Fibroblast of lung (primary cell): ENCODE results near the gene TEX2. TPM values are rescaled to one million over a fixed set of nuclear protein-coding genes. Genes with fewer than 3 reads are reported as not detected.

Source experiments
- DNase-seq, 2 donors: peaks; one replicate each; pipeline versions ENCODE4 v3.0.0 to v3.0.0-alpha.2; 2010; ENCODE audit warnings: low read depth in 2 of 2
- H2AFZ ChIP-seq: 2 replicates; pipeline ENCODE4 v1.5.1; 2012; ENCODE audit warnings: low read length, control low read depth, inconsistent platforms
- H3K27ac ChIP-seq: 2 replicates; pipeline ENCODE4 v1.5.1; 2011; ENCODE audit warnings: low read length, control low read depth; ENCODE audit not compliant: insufficient read depth
- H3K27me3 ChIP-seq: 2 replicates; pipeline ENCODE4 v1.5.1; 2011; ENCODE audit warnings: mild to moderate bottlenecking, low read length; ENCODE audit not compliant: control insufficient read depth, insufficient read depth
- H3K36me3 ChIP-seq: 2 replicates; pipeline ENCODE4 v1.5.1; 2011; ENCODE audit warnings: low read length; ENCODE audit not compliant: control insufficient read depth, insufficient read depth
- H3K4me1 ChIP-seq: 2 replicates; pipeline ENCODE4 v1.5.1; 2011; ENCODE audit warnings: low read length; ENCODE audit not compliant: control insufficient read depth, insufficient read depth; ENCODE audit errors: extremely low read depth
- H3K4me2 ChIP-seq: 2 replicates; pipeline ENCODE4 v1.5.1; 2011; ENCODE audit warnings: low read length, control low read depth; ENCODE audit not compliant: insufficient read depth; ENCODE audit errors: extremely low read depth
- H3K4me3 ChIP-seq, 4 experiments: fragments of 200-600 bp in 1 of 4; sonication (generic) in 1 of 4; replicated peaks in 1 of 4; 2 replicates each; pipeline ENCODE4 v1.5.1; 2011 to 2016; ENCODE audit warnings: low read length in 4 of 4, low read depth in 3 of 4, mild to moderate bottlenecking in 3 of 4, control low read depth in 2 of 4, inconsistent platforms in 1 of 4, mixed read lengths in 1 of 4; ENCODE audit not compliant: insufficient read depth in 1 of 4; ENCODE audit errors: control extremely low read depth in 1 of 4
- H3K79me2 ChIP-seq: 2 replicates; pipeline ENCODE4 v1.5.1; 2012; ENCODE audit warnings: mild to moderate bottlenecking, low read length, inconsistent platforms; ENCODE audit not compliant: control insufficient read depth, insufficient read depth
- H3K9ac ChIP-seq: 2 replicates; pipeline ENCODE4 v1.5.1; 2011; ENCODE audit warnings: mild to moderate bottlenecking, low read length, control low read depth; ENCODE audit not compliant: insufficient read depth
- H3K9me3 ChIP-seq: 2 replicates; pipeline ENCODE4 v1.5.1; 2012; ENCODE audit warnings: low read depth, low read length; ENCODE audit not compliant: control insufficient read depth, insufficient read depth
- H4K20me1 ChIP-seq: 2 replicates; pipeline ENCODE4 v1.5.1; 2011; ENCODE audit warnings: low read length; ENCODE audit not compliant: control insufficient read depth, insufficient read depth; ENCODE audit errors: extremely low read depth
- EZH2 ChIP-seq: IDR thresholded peaks from 2 replicates; pipeline ENCODE4 v1.5.1; 2012; ENCODE audit warnings: low read length, control low read depth, mild to moderate bottlenecking; ENCODE audit errors: missing control alignments
- polyA plus RNA-seq, 2 donors: library from polyadenylated mRNA; depleted of rRNA in 1 of 2; stranded (reverse) in 1 of 2; unstranded in 1 of 2; fragments of >200 nt; gene quantifications; 2 replicates each; pipeline ENCODE4 v1.2.1, GENCODE V29; 2011 to 2012; ENCODE audit warnings: missing spikeins in 1 of 2
- total RNA-seq: library from RNA; depleted of rRNA; stranded (reverse); fragments of >200 nt; gene quantifications from 2 replicates; pipeline ENCODE4 v1.2.1, GENCODE V29; 2014
- TF ChIP-seq, protein P1 (sequence below), 2 donors: IDR thresholded peaks in 1 of 2; conservative IDR thresholded peaks in 1 of 2; 1 replicate in 1 of 2; 2 replicates in 1 of 2; pipeline ENCODE4 v1.5.1; 2011 to 2012; ENCODE audit warnings: low read length in 2 of 2, control low read depth in 1 of 2, inconsistent platforms in 1 of 2, low read depth in 1 of 2, mild to moderate bottlenecking in 1 of 2

The TEX2 gene
- total and polyA plus RNA-seq, 2 donors (not counting 1 experiment from before 2014, with no cell fraction given), result 18.6 to 33.4 TPM

DNA sequence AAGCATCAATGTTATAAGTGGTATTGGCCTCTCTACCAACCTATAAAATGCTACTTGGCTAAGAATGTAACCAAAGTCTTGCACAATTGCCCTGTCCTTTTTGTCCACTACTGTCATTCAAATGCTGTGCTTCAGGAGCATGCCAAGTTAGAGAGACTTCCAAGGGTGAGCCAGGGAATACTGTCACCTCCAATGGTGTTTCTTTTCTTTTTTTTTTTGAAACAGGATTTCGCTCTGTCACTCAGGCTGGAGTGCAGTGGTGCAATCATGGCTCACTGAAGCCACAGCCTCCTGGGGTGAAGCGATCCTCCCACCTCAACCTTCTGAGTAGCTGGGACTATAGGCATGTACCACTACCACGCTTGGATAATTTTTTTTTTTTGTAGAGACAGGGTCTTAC lies 89.4 kb downstream of the TEX2 start:
- H2AFZ ChIP-seq, result no peak overlapping the region
- H3K4me1 ChIP-seq, result peaks cover 6% of the 10 kb centered on the region
- no peaks in the 10 kb centered on the region for H4K20me1 ChIP-seq
- H3K79me2 ChIP-seq, result no peaks in the 10 kb centered on the region
- H3K4me3 ChIP-seq, result no peak overlapping the region
- H3K9ac ChIP-seq, result no peak overlapping the region
- no peaks in the 10 kb centered on the region for H3K36me3 ChIP-seq
- no peak overlapping the region for H3K27ac ChIP-seq
- H3K4me2 ChIP-seq, result no peak overlapping the region
- TF ChIP-seq, protein P1, sequence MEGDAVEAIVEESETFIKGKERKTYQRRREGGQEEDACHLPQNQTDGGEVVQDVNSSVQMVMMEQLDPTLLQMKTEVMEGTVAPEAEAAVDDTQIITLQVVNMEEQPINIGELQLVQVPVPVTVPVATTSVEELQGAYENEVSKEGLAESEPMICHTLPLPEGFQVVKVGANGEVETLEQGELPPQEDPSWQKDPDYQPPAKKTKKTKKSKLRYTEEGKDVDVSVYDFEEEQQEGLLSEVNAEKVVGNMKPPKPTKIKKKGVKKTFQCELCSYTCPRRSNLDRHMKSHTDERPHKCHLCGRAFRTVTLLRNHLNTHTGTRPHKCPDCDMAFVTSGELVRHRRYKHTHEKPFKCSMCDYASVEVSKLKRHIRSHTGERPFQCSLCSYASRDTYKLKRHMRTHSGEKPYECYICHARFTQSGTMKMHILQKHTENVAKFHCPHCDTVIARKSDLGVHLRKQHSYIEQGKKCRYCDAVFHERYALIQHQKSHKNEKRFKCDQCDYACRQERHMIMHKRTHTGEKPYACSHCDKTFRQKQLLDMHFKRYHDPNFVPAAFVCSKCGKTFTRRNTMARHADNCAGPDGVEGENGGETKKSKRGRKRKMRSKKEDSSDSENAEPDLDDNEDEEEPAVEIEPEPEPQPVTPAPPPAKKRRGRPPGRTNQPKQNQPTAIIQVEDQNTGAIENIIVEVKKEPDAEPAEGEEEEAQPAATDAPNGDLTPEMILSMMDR (conservative IDR thresholded peaks at IDR 0.05 in 1 of 2, IDR thresholded peaks at IDR 0.05 in 1 of 2; ENCODE audit: low read depth in 1 of 2, low read length in 2 of 2), result no peak
- no peak for TF ChIP-seq EZH2
- DNase-seq, result no peak
- no peaks in the 10 kb centered on the region for H3K9me3 ChIP-seq
- no peaks in the 10 kb centered on the region for H3K27me3 ChIP-seq

DNA sequence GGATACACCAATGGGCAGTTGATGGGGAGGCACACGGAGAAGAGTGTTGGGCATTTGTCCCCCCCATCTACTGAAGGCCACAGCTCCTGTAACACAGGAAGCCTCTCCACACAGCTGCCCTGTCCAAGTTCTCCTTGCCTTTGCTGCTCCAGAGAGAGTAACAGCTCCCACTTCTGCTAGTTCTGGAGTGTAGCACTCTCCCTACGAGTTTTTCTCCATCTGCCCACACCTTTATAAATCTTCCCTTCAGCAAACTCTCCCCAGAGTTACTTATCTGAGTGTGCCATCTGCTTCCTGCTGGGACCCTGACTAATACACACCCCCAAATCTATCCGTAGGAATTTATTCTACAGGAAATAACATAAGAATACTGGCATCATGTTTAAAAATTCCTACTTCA lies 90.5 kb downstream of the TEX2 start:
- TF ChIP-seq, protein P1 (conservative IDR thresholded peaks at IDR 0.05 in 1 of 2, IDR thresholded peaks at IDR 0.05 in 1 of 2; ENCODE audit: low read depth in 1 of 2, low read length in 2 of 2), result no peak
- H3K4me1 ChIP-seq, result peaks cover 6% of the 10 kb centered on the region
- H3K27ac ChIP-seq, result no peak overlapping the region
- H3K36me3 ChIP-seq, result no peaks in the 10 kb centered on the region
- DNase-seq, result no peak
- H2AFZ ChIP-seq, result no peak overlapping the region
- no peak overlapping the region for H3K9ac ChIP-seq
- no peaks in the 10 kb centered on the region for H3K79me2 ChIP-seq
- H4K20me1 ChIP-seq, result no peaks in the 10 kb centered on the region
- no peak overlapping the region for H3K4me2 ChIP-seq
- no peak overlapping the region for H3K4me3 ChIP-seq
- no peaks in the 10 kb centered on the region for H3K9me3 ChIP-seq
- no peaks in the 10 kb centered on the region for H3K27me3 ChIP-seq

- Histone ChIP-seq H3K9me3 (no peaks in the 10 kb centered on the region), H3K4me2 (no peak overlapping the region), H4K20me1 (no peaks in the 10 kb centered on the region), H3K27me3 (no peaks in the 10 kb centered on the region), H3K4me1 (peaks cover 6% of the 10 kb centered on the region), H3K9ac (no peak overlapping the region), H3K27ac (no peak overlapping the region), H3K4me3 (no peak overlapping the region), H3K36me3 (no peaks in the 10 kb centered on the region), H3K79me2 (no peaks in the 10 kb centered on the region), H2AFZ (no peak overlapping the region)
- TF ChIP-seq EZH2, result no peak
- TF ChIP-seq, protein P1 (conservative IDR thresholded peaks at IDR 0.05 in 1 of 2, IDR thresholded peaks at IDR 0.05 in 1 of 2; ENCODE audit: low read depth in 1 of 2, low read length in 2 of 2), result no peak
- DNase-seq, result peak in 1 of 2 donors; percentile 37
Measured at GRCh38 chr17:64171041-64171440, 92.0 kb downstream of the TEX2 start.
